NB4 (cell line): ENCODE data around the gene NINJ1.

Experiments used
- MYC ChIP-seq: IDR thresholded peaks from 2 replicates; pipeline ENCODE4 v1.6.1; 2011; ENCODE audit warnings: low read depth, low read length
- POLR2A ChIP-seq: IDR thresholded peaks from 2 replicates; pipeline ENCODE4 v1.6.1; 2011; ENCODE audit warnings: mild to moderate bottlenecking; ENCODE audit not compliant: insufficient read length; ENCODE audit errors: extremely low read depth
- TF ChIP-seq, protein P1 (sequence below): IDR thresholded peaks from one replicate; pipeline ENCODE4 v1.5.1; 2012; ENCODE audit warnings: low read depth, low read length

DNA sequence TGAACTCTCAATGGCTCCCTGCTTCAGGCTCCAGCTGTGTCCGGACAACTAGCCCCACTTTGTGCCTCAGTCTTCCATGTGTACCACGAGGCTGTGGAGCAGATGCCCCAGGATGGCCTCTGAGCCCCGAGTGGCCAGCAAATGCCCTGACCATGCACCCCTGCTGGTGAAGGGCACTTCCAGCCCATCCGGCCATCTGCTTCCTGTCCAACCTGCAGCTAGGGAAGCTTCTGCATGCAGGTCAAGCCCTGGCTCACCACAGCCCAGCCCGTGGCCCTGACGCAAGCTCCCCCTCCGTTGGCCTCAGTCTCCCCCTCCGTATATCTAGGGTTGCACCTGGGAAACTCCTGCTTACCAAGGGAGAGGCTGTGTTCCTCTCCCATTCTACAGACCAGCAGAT is 4.8 kb downstream of the NINJ1 start:
- TF ChIP-seq, protein P1, sequence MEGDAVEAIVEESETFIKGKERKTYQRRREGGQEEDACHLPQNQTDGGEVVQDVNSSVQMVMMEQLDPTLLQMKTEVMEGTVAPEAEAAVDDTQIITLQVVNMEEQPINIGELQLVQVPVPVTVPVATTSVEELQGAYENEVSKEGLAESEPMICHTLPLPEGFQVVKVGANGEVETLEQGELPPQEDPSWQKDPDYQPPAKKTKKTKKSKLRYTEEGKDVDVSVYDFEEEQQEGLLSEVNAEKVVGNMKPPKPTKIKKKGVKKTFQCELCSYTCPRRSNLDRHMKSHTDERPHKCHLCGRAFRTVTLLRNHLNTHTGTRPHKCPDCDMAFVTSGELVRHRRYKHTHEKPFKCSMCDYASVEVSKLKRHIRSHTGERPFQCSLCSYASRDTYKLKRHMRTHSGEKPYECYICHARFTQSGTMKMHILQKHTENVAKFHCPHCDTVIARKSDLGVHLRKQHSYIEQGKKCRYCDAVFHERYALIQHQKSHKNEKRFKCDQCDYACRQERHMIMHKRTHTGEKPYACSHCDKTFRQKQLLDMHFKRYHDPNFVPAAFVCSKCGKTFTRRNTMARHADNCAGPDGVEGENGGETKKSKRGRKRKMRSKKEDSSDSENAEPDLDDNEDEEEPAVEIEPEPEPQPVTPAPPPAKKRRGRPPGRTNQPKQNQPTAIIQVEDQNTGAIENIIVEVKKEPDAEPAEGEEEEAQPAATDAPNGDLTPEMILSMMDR = no peak
- TF ChIP-seq POLR2A (no peak), MYC (no peak)
